Measurements from ENCODE around the gene STK26.
"Not testable (repeated sequence)": the region's sequence is repeated elsewhere in the genome, so short reads cannot be mapped to it uniquely, and the experiment has no call there.

STK26 gene

DNA sequence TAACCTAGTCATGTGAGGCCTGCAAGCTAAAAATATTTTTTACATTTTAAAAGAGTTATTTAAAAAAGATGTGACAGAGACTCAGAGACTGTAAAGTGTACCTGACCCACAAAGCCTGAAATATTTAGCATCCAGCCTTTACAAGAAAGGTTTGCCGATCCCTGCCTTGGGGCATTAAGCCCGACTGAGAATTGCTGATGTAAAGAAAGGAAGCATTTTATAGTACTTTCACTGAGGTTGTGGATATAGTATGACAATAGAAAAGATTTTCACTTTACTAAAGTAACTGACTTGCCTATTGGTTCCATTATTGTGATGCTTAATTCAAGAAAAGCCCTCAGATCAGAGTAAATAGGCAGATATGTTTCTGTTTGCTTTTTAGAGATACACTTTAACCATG is 17.0 kb downstream of the STK26 start:
- H3K27ac ChIP-seq, result no peak overlapping the region
- no peak for DNase-seq
- no peak overlapping the region for H3K4me3 ChIP-seq (ENCODE audit: low read depth, low read length)
- no peaks in the 10 kb centered on the region for H3K36me3 ChIP-seq
- no peaks in the 10 kb centered on the region for H3K27me3 ChIP-seq (ENCODE audit: insufficient read depth, low read depth, severe bottlenecking)
- H3K9me3 ChIP-seq (ENCODE audit: severe bottlenecking), result no peaks in the 10 kb centered on the region
- TF ChIP-seq, protein P1, sequence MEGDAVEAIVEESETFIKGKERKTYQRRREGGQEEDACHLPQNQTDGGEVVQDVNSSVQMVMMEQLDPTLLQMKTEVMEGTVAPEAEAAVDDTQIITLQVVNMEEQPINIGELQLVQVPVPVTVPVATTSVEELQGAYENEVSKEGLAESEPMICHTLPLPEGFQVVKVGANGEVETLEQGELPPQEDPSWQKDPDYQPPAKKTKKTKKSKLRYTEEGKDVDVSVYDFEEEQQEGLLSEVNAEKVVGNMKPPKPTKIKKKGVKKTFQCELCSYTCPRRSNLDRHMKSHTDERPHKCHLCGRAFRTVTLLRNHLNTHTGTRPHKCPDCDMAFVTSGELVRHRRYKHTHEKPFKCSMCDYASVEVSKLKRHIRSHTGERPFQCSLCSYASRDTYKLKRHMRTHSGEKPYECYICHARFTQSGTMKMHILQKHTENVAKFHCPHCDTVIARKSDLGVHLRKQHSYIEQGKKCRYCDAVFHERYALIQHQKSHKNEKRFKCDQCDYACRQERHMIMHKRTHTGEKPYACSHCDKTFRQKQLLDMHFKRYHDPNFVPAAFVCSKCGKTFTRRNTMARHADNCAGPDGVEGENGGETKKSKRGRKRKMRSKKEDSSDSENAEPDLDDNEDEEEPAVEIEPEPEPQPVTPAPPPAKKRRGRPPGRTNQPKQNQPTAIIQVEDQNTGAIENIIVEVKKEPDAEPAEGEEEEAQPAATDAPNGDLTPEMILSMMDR (IDR thresholded peaks at IDR 0.05; ENCODE audit: low read depth, low read length), result no peak

DNA sequence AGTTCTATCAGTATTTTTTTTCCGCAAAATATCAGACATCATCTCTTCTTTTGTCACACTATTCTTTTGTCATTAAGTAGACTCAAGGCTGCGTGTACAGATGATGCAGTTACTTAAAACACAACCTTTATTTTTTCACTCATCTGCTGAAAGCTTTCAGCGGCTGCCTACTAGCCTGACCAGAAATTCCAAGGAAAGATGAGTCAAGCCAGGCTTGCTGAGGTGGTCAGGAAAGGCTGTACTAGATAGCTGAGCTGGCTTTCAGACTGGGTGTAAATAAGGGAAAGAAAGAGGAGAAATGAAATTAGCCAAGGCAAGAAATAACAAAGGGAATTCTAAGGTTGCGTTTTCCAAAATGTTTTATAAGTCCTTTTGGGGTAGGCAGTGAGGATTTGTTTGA is 17.9 kb downstream of the STK26 start:
- TF ChIP-seq, protein P1 (IDR thresholded peaks at IDR 0.05; ENCODE audit: low read depth, low read length), result no peak
- H3K27ac ChIP-seq, result no peak overlapping the region
- no peaks in the 10 kb centered on the region for H3K36me3 ChIP-seq
- no peaks in the 10 kb centered on the region for H3K27me3 ChIP-seq (ENCODE audit: insufficient read depth, low read depth, severe bottlenecking)
- no peak for DNase-seq
- H3K4me3 ChIP-seq (ENCODE audit: low read depth, low read length), result no peak overlapping the region
- no peaks in the 10 kb centered on the region for H3K9me3 ChIP-seq (ENCODE audit: severe bottlenecking)

DNA sequence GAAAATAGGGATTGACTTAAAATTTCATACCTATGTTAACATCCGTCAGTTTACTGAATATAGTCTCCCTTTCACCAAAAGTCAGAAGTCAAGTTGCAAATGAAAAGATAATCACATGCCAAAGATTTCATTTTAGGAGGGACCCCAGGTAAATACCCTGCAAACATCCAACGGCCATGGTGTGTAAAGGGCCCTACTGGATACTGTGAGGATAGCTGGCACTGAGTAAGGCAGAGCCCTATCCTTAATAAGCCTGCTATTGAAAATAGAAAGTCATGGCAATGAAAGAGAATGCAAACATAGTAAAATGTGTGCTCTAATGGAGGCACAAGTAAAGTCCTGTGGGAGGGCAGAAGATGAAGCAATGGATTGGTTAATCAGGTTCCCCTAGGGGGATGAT is 20.9 kb downstream of the STK26 start:
- H3K36me3 ChIP-seq, result no peaks in the 10 kb centered on the region
- H3K4me3 ChIP-seq (ENCODE audit: low read depth, low read length), result no peak overlapping the region
- no peaks in the 10 kb centered on the region for H3K27me3 ChIP-seq (ENCODE audit: insufficient read depth, low read depth, severe bottlenecking)
- no peak for DNase-seq
- no peaks in the 10 kb centered on the region for H3K9me3 ChIP-seq (ENCODE audit: severe bottlenecking)
- TF ChIP-seq, protein P1 (IDR thresholded peaks at IDR 0.05; ENCODE audit: low read depth, low read length), result no peak
- H3K27ac ChIP-seq, result no peak overlapping the region

DNA sequence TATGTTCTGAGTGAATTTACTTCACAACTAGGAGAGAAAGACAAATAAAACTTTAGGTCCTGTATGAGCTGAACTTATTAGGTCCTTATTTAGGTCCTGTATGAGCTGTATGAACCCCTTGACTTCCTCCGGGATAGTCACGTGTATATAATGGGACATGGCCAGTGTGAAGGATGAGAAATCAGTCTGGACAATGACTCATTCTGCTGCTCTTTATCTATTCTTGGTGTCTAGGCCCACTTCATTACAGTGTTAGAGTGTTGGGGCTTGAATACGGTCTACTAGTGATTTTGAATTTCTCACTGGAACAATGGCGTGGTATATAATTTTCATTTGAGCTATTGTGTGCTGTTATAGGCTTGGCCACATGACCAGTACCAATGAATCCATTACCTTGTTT is 21.9 kb downstream of the STK26 start:
- Histone ChIP-seq H3K27me3 (ENCODE audit: insufficient read depth, low read depth, severe bottlenecking) (no peaks in the 10 kb centered on the region), H3K4me3 (ENCODE audit: low read depth, low read length) (no peak overlapping the region), H3K36me3 (no peaks in the 10 kb centered on the region), H3K27ac (no peak overlapping the region), H3K9me3 (ENCODE audit: severe bottlenecking) (no peaks in the 10 kb centered on the region)
- no peak for DNase-seq
- TF ChIP-seq, protein P1 (IDR thresholded peaks at IDR 0.05; ENCODE audit: low read depth, low read length), result no peak

DNA sequence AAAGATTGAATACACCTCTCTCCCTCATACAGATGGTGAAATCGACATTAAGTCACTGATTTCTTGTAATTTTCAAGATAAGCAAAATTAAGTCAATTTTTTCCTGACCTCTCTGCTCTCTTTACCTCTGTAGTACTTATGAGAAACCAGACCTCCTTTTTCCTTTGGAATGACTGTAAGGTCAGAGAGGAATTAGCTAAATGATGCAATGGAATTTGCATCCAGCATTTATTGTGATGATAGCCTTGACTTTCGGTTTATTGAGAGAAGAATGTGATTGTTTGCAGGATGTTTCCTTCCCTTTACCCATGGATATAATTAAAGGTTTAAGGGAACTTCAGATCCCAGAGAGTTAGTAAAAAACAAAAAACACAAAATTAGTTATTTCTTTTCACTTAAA is 22.4 kb downstream of the STK26 start:
- TF ChIP-seq, protein P1 (IDR thresholded peaks at IDR 0.05; ENCODE audit: low read depth, low read length), result no peak
- Histone ChIP-seq H3K36me3 (no peaks in the 10 kb centered on the region), H3K4me3 (ENCODE audit: low read depth, low read length) (no peak overlapping the region), H3K27me3 (ENCODE audit: insufficient read depth, low read depth, severe bottlenecking) (no peaks in the 10 kb centered on the region), H3K9me3 (ENCODE audit: severe bottlenecking) (no peaks in the 10 kb centered on the region), H3K27ac (no peak overlapping the region)
- no peak for DNase-seq

DNA sequence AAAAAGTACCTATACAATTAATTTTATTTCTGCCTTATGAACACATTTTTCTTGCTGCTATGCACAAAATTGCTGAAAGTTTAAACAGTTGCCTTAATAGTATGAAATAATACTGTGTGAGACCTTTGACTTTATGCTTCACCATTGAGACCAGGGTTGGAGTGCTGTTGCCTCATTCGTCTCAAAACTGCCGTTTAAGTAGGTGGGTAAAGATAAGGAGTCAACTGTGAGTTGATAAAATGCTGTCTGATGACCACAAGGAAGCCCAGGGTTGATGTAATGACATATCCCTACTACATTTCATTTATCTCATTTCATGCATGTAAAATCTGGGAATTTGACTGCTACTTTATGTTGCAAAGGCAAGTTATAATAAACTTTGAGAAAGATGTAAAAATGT is 23.4 kb downstream of the STK26 start:
- TF ChIP-seq, protein P1 (IDR thresholded peaks at IDR 0.05; ENCODE audit: low read depth, low read length), result no peak
- H3K9me3 ChIP-seq (ENCODE audit: severe bottlenecking), result no peaks in the 10 kb centered on the region
- no peak for DNase-seq
- H3K27ac ChIP-seq, result no peak overlapping the region
- H3K36me3 ChIP-seq, result no peaks in the 10 kb centered on the region
- no peaks in the 10 kb centered on the region for H3K27me3 ChIP-seq (ENCODE audit: insufficient read depth, low read depth, severe bottlenecking)
- H3K4me3 ChIP-seq (ENCODE audit: low read depth, low read length), result no peak overlapping the region

DNA sequence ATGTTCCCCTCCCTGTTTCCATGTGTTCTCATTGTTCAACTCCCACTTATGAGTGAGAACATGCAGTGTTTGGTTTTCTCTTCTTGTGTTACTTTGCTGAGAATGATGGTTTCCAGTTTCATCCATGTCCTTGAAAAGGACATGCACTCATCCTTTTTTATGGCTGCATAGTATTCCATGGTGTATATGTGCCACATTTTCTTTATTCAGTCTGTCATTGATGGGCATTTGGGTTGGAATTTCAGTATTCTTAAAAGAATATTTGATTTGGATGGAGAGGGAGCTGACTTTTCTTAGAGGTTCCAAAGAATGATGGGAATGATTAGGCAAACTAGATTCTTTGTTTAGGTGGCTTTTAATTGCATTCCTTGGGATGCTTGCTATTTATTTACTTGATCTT is 28.7 kb downstream of the STK26 start:
- not testable (repeated sequence) for H3K27ac ChIP-seq; H3K4me3 ChIP-seq (ENCODE audit: low read depth, low read length); H3K9me3 ChIP-seq (ENCODE audit: severe bottlenecking); H3K36me3 ChIP-seq; DNase-seq; H3K27me3 ChIP-seq (ENCODE audit: insufficient read depth, low read depth, severe bottlenecking)
